Measurements from ENCODE around the gene CCDC106. TPM values are rescaled to one million over a fixed set of nuclear protein-coding genes. Genes with fewer than 3 reads are reported as not detected.

The CCDC106 gene
- total and polyA plus RNA-seq, 12 donors, result 14.8 to 63.8 (median 27.9) TPM

DNA sequence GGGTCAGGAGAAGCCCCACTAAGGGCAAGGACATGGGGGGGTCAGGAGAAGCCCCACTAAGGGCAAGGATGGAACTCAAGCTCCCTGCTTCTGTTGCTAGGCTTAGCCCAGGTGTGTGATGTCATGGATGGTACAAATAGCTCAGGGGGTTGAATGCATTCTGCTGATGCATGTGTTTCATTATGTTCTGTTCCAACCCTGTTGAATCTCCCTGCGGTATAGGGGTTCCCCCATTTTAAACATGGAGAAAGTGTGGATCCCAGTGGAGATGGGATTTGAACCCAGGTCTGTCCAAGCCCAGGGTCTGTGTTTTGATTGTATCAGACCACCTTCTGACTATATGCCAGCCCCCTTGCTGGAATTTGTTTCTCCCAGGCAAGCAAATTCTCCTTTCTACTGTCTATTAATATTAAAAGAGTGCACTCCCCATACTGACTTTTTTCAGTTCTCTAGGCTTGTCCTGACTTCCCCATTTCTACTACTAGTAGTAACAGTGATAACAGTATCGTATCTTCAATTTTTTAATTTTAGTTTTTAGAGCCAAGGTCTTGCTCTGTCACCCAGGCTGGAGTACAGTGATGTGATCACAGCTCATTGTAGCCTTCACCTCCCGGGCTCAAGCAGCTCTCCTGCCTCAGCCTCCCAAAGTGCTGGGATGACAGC lies 35.9 kb upstream of the CCDC106 start:
- peak overlapping the region in 2 of 5 donors; percentile 17 to 42 for H3K27ac ChIP-seq
- no peak overlapping the region for H3K4me3 ChIP-seq
- no peaks in the 10 kb centered on the region for H3K27me3 ChIP-seq
- no peaks in the 10 kb centered on the region for H3K9me3 ChIP-seq (replicated peaks in 1 of 3)
- peaks cover 10 to 21% of the 10 kb centered on the region in 2 donors for H3K4me1 ChIP-seq (replicated peaks in 1 of 2)
- WGBS, 4 donors, result 43 to 67% (median 53%) methylated on average over 3 of the region's 3 CpGs
- H3K36me3 ChIP-seq (replicated peaks in 1 of 2), result peaks cover 0 to 18% of the 10 kb centered on the region in 2 donors
- DNase-seq, result no peak
- intact Hi-C loops (cut with DNase I), result no loop called here
- no peak for TF ChIP-seq POLR2A (IDR thresholded peaks at IDR 0.05)

DNA sequence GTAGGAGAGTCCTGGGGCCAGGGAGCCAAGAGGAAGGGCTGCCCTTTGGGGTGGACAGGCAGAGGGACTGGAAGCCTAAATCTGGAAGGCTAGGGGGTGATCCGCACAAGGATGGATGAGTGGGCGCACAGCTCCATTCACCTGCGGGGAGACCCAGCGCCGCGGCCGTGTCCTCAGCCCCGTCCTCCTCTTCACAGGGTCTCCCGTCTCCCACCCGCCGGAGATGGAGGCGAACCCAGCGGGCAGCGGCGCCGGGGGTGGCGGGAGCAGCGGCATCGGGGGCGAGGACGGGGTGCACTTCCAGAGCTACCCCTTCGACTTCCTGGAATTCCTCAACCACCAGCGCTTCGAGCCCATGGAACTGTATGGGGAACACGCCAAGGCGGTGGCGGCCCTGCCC lies 34.6 kb upstream of the CCDC106 start:
- no peak overlapping the region for H3K27ac ChIP-seq
- WGBS, 4 donors, result 94 to 97% (median 96%) methylated on average over 17 to 27 of the region's 27 CpGs
- TF ChIP-seq CTCF (IDR thresholded peaks at IDR 0.05), result no peak
- no peak for TF ChIP-seq POLR2A (IDR thresholded peaks at IDR 0.05)
- intact Hi-C loops (cut with DNase I), result no loop called here
- peaks cover 0 to 26% of the 10 kb centered on the region in 2 donors for H3K36me3 ChIP-seq (replicated peaks in 1 of 2)
- no peaks in the 10 kb centered on the region for H3K9me3 ChIP-seq (replicated peaks in 1 of 3)
- H3K27me3 ChIP-seq, result no peaks in the 10 kb centered on the region
- H3K4me1 ChIP-seq (replicated peaks in 1 of 2), result peaks cover 10 to 20% of the 10 kb centered on the region in 2 donors
- no peak overlapping the region for H3K4me3 ChIP-seq
- DNase-seq, result no peak

DNA sequence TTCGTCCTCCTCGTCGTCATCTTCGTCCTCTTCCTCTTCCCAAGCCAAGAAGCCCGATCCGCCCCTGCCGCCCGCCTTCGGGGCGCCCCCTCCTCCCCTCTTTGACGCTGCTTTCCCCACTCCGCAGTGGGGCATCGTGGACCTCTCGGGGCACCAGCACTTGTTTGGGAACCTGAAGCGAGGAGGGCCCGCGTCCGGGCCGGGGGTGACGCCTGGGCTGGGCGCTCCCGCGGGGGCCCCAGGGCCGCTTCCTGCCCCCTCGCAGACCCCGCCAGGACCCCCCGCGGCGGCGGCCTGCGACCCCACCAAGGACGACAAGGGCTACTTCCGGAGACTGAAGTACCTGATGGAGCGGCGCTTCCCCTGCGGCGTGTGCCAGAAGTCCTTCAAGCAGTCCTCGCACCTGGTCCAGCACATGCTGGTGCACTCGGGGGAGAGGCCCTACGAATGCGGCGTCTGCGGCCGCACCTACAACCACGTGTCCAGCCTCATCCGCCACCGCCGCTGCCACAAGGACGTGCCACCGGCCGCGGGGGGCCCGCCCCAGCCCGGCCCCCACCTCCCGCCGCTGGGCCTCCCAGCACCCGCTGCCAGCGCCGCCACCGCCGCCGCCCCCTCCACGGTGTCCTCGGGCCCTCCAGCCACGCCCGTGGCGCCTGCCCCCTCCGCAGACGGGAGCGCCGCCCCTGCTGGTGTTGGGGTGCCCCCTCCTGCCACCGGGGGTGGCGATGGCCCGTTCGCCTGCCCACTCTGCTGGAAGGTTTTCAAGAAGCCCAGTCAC lies 33.9 kb upstream of the CCDC106 start:
- H3K9me3 ChIP-seq (replicated peaks in 1 of 3), result no peaks in the 10 kb centered on the region
- peaks cover 0 to 26% of the 10 kb centered on the region in 2 donors for H3K36me3 ChIP-seq (replicated peaks in 1 of 2)
- DNase-seq, result no peak
- TF ChIP-seq CTCF (IDR thresholded peaks at IDR 0.05) (no peak), POLR2A (IDR thresholded peaks at IDR 0.05) (no peak)
- H3K27ac ChIP-seq, result no peak overlapping the region
- 84 to 91% (median 89%) methylated on average over 33 to 75 of the region's 75 CpGs for WGBS, 4 donors
- H3K4me3 ChIP-seq, result no peak overlapping the region
- intact Hi-C loops (cut with DNase I), result no loop called here
- no peaks in the 10 kb centered on the region for H3K27me3 ChIP-seq
- H3K4me1 ChIP-seq (replicated peaks in 1 of 2), result peaks cover 10 to 23% of the 10 kb centered on the region in 2 donors

GRCh38 chr19:55614711-55615542 lies 33.1 kb upstream of the CCDC106 start:
- no peaks in the 10 kb centered on the region for H3K27me3 ChIP-seq
- H3K4me3 ChIP-seq, result no peak overlapping the region
- no peak for DNase-seq
- peaks cover 10 to 27% of the 10 kb centered on the region in 2 donors for H3K4me1 ChIP-seq (replicated peaks in 1 of 2)
- H3K9me3 ChIP-seq (replicated peaks in 1 of 3), result no peaks in the 10 kb centered on the region
- no peak overlapping the region for H3K27ac ChIP-seq
- H3K36me3 ChIP-seq (replicated peaks in 1 of 2), result peaks cover 0 to 26% of the 10 kb centered on the region in 2 donors
- WGBS, 4 donors, result 77 to 92% (median 82%) methylated on average over 35 to 98 of the region's 98 CpGs
- intact Hi-C loops (cut with DNase I), result no loop called here
- TF ChIP-seq CTCF (IDR thresholded peaks at IDR 0.05) (no peak), POLR2A (IDR thresholded peaks at IDR 0.05) (no peak)

Data from adrenal gland (tissue), 12 donors.